Skin of body (tissue), 2 donors: ENCODE data around the gene ZBED1. TPM values are rescaled to one million over a fixed set of nuclear protein-coding genes. Genes with fewer than 3 reads are reported as not detected.
"Not testable (repeated sequence)": the region's sequence is repeated elsewhere in the genome, so short reads cannot be mapped to it uniquely, and the experiment has no call there.

Experiments used
- DNase-seq: peaks from one replicate; lab custom pipeline; 2025; lab: John Stamatoyannopoulos, UW
- total RNA-seq: library from RNA; depleted of rRNA; stranded (reverse); fragments of >200 nt; gene quantifications from one replicate; pipeline ENCODE4 v1.2.3, GENCODE V29; 2014

Gene ZBED1
- 25.1 TPM for total RNA-seq

DNA sequence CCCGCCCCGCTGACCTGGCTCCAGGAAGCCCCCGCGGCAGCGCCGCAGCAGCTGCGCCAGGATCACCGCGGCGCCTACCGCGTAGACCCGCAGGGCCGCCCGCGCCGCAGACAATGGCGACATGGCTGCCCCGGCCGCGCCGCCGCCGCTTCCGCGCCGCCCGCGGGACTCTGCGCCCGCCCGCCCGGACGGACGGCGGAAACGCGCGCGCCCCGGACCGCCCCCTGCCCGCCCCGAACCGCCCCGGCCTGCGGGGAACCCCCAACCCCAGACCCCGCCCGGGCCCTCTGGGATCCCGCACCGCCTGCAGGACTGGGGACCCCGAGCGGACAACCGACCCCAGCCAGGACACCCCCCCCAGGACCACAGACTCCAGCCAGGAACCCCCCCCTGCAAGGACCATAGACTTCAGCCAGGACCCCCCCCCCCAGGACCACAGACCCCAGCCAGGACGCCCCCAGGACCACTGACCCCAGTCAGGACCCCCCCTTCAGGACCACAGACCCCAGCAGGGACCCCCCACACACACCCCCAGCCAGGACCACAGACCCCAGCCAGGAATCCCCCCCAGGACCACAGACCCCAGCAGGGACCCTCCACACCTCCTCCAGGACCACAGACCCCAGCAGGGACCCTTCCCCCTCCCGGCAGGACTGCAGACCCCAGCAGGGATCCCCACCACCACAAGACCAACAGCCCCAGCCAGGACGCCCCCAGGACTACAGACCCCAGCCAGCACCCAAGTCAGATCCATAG lies at the start of gene ZBED1, which contains the start of gene DHRSX:
TSS of gene ZBED1 (minus strand) at position 174 of the 756 bp plus-strand sequence. CDS start 10,257 bp downstream, outside the sequence.
TSS of gene DHRSX (minus strand) at position 174 of the 756 bp plus-strand sequence. CDS start at position 123, 51 bp downstream.
- DNase-seq, result no peak

DNA sequence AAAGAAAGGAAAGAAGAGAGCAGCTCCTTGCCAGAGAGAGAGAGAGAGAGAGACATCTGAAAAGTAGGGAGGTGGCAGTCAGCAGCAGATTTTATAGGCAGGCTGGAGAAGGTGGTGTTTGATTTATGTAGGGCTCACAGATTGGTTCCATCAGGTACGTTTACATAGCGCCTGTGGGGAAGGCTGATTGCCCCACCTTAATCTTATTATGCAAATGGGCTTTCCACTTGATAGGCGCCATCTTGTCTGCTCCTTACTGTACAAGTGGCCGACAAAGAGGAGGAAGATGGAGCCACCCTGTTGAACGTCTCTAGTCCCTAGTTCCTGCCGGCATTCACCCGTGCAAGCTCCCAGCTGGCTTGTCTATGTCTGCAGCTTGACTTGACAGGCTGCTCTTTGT lies 49.1 kb upstream of the ZBED1 start:
- DNase-seq, result peak; percentile 11

GRCh38 chrX:2548711-2549423 lies 48.1 kb upstream of the ZBED1 start:
- peak; percentile 32 for DNase-seq

DNA sequence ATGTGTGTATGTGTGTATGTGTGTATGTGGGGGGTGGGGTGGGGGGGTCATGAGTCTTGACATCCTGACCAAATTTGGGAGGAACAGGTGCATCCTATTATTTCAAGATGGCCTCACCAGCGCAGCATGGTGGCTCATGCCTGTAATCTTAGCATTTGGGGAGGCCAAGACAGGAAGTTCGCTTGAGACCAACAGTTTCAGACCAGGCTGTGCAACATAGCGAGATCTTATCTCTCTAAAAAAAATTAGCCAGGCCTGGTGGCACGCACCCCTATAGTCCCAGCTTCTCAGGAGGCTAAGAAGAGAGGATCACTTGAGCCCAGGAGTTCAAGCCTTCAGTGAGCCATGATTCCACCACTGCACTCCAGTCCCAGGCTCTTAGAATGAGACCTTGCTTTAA lies 47.0 kb upstream of the ZBED1 start:
- DNase-seq, result no peak

DNA sequence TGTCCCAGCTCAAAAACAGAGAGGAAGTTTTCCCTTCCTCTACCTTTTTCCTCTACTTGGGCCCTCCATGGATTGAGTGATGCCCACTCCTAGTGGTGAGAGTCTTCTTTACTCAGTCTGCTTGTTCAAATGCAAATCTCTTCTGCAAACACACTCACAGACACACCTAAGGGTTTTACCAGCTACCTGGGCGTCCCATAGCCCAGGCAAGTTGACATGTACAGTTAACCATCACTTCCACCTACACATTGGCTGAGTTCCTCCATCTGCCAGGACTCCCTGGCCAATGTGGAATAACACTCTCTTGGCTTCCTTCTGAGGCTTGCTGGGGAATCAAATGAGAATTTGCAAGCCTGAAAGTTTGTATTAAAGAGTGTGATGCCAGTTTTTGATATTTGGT lies 45.7 kb upstream of the ZBED1 start:
- DNase-seq, result no peak

GRCh38 chrX:2545144-2545543 lies 44.4 kb upstream of the ZBED1 start:
- DNase-seq, result no peak

DNA sequence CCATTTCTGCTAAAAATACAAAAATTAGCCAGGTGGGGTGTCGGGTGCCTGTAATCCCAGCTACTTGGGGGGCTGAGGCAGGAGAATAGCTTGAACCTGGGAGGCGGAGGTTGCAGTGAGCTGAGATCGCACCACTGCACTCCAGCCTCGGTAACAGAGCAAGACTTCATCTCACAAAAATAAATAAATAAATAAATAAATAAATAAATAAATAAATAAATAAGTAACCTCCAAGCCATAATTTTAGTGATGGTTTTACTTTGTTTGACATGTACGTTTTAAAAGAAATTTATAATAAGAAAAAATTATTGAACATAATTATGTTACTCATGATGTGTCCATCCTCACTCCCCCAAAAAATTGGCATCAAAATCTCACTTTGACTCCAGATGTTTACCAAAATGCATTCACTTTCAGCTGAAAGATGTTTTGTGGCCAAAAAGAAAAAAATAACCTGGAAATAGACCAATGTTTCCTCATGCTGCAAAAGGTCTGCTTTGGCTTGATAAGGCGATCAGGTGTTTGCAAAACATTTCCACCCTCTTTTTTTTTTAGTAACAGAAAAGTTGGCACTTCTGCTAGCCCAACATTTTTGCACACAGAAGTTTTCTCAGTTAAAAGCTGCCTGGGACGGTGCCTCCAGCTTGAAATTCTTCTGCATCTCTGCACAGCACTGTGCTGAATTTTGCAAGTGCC lies 42.2 kb upstream of the ZBED1 start:
- no peak for DNase-seq

DNA sequence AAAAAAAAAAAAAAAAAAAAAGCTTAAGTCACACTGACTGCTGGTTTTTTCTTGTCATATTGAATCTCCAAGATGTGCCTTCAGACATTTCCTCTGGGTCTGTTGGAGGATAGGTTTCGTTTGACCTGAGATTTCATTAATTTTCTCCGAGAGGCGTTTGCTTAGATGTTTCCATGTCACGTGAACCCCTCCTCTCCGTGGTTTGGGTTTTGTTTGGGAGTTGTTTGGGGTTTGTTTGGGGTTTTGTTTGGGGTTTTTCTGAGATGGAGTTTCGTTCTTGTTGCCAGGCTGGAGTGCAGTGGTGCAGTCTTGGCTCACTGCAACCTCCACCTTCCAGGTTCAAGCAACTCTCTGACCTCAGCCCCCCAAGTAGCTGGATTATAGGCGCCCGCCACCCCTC lies 40.8 kb upstream of the ZBED1 start:
- DNase-seq, result no peak

DNA sequence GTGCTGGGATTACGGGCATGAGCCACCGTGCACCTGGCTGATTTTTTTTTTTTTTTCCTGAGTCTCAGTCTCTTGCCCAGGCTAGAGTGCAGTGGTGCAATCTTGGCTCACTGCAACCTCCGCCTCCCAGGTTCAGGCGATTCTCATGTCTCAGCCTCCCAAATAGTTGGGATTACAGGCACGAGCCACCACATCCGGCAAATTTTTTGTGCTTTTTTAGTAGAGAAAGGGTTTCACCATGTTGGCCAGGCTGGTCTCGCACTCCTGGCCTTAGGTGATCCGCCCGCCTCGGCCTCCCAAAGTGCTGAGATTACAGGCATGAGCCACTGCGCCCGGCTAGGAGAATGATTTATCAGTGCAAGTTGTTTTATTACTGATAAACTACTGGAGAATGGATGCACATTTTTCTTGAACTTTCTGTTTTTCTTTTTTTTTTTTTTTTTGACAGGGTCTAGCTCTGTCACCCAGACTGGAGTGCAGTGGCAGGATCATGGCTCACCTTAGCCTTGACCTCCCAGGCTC lies 39.7 kb upstream of the ZBED1 start:
- no peak for DNase-seq

DNA sequence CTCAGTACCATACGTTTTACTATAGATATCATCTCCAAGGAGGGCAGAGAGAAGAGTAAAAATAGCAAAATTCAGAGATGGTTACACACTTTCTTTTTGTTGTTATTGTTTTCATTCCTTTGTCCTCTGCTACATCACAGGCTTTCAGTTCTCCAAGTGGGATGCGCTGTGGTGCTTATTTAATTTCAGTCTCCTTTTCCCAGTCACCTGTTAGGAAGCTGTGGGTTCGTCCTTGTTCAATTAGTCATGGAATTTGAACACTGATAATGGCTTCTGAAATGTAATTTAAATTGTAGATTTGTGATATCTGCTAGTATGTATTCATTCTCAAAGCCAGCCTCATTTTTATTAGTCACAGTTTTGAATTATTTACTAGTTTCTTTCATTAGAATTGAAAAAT lies 38.8 kb upstream of the ZBED1 start:
- no peak for DNase-seq

DNA sequence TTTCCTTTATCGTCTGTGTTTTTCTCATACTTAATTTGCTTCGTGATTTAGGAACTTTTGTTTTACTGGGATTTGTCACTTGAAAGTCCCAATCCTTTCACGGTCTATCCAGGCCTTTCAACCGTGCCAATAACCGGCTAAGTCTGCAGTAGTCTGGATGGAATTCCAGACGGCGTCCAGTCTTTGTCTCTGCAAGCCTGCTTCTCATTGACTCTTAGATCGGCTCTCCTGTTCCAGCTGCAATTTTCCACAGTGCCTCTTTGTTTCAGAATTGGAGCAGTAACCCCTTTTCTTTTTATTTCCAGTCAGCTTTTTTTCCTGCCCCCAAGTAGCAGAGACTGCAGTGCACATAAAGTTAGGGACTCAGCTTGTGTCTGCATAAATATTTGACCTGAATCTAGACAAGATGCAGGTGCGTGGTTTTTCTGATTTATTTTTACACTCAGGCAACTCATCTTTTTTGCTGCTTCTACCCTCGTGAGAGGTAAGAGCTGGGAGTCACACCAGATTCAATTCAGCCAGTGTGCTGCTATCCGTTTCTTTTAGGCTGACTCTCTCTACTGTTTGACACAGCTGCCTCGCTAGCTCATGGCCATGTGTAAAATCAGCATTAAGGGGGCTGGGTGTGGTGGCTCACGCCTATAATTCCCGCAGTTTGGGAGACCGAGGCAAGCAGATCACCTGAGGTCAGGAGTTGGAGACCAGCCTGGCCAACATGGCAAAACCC lies 37.4 kb upstream of the ZBED1 start:
- peak; percentile 28 for DNase-seq

GRCh38 chrX:2536974-2537373 lies 36.2 kb upstream of the ZBED1 start:
- DNase-seq, result no peak

GRCh38 chrX:2536141-2536540 lies 35.4 kb upstream of the ZBED1 start:
- no peak for DNase-seq

GRCh38 chrX:2534261-2535021 lies 33.7 kb upstream of the ZBED1 start:
- DNase-seq, result not testable (repeated sequence)

GRCh38 chrX:2533424-2533823 lies 32.6 kb upstream of the ZBED1 start:
- DNase-seq, result no peak

GRCh38 chrX:2526390-2526789 lies 25.6 kb upstream of the ZBED1 start:
- DNase-seq, result no peak

- DNase-seq, result no peak
Observed at GRCh38 chrX:2523911-2524310, 23.1 kb upstream of the ZBED1 start.

GRCh38 chrX:2521927-2522386 lies 21.2 kb upstream of the ZBED1 start:
- no peak for DNase-seq

GRCh38 chrX:2521092-2521926 lies 20.5 kb upstream of the ZBED1 start:
- no peak for DNase-seq
